Sigmoid colon (tissue), 7 donors: ENCODE measurements around the gene PRRT4. TPM values are rescaled to one million over a fixed set of nuclear protein-coding genes. Genes with fewer than 3 reads are reported as not detected.

ENCODE experiments used
- DNase-seq: peaks from one replicate; pipeline ENCODE4 v3.0.0-alpha.2; 2019
- H3K27ac ChIP-seq, 4 donors: fragments of 200-600 bp; sonication (generic); one replicate each; pipeline ENCODE4 v1.5.1; 2016 to 2019; ENCODE audit warnings: mild to moderate bottlenecking in 1 of 4
- H3K27me3 ChIP-seq, 3 donors: fragments of 200-600 bp; sonication (generic); one replicate each; pipeline ENCODE4 v1.5.1; 2019; ENCODE audit warnings: mild to moderate bottlenecking in 1 of 3
- H3K36me3 ChIP-seq, 4 donors: fragments of 200-600 bp; sonication (generic); one replicate each; pipeline ENCODE4 v1.5.1; 2016 to 2019
- H3K4me1 ChIP-seq, 4 donors: fragments of 200-600 bp; sonication (generic); one replicate each; pipeline ENCODE4 v1.5.1; 2017 to 2019
- H3K4me3 ChIP-seq, 4 donors: fragments of 200-600 bp; sonication (generic); one replicate each; pipeline ENCODE4 v1.5.1; 2017 to 2019; ENCODE audit warnings: mild to moderate bottlenecking in 2 of 4, moderate library complexity in 1 of 4
- H3K9me3 ChIP-seq, 4 donors: fragments of 200-600 bp in 3 of 4; sonication (generic) in 3 of 4; one replicate each; pipeline versions ENCODE4 v1.5.1 to v1.6.1; 2013 to 2019
- EP300 ChIP-seq, 4 donors: sonication (generic); formaldehyde crosslinking; IDR thresholded peaks; one replicate each; pipeline ENCODE4 v1.6.1; 2017; ENCODE audit warnings: antibody characterized with exemption in 4 of 4
- POLR2A ChIP-seq, 2 donors: fragments of 450-650 bp; IDR thresholded peaks; one replicate each; pipeline ENCODE4 v1.6.1; 2016; ENCODE audit warnings: antibody characterized with exemption in 2 of 2, mild to moderate bottlenecking in 2 of 2, moderate library complexity in 2 of 2
- POLR2AphosphoS5 ChIP-seq, 4 donors: sonication (generic); formaldehyde crosslinking; IDR thresholded peaks; one replicate each; pipeline ENCODE4 v1.6.1; 2017; ENCODE audit warnings: antibody characterized with exemption in 4 of 4
- WGBS, 2 donors: extraction: QIAGEN DNeasy Blood & Tissue Kit; methylation state at CpG; one replicate each; pipeline ENCODE4 v1.1.7; 2013; 5-methylcytosine and 5-hydroxymethylcytosine counted together
- intact Hi-C: fragments of 100-400 bp; cut with DNase I; formaldehyde crosslinking; loops from one replicate; pipeline ENCODE4 v1.15.1; 2023
- polyA plus RNA-seq, 3 donors: library from polyadenylated mRNA; stranded (reverse); fragments of 200-250 nt; gene quantifications; one replicate each; pipeline ENCODE4 v1.2.3, GENCODE V29; 2013
- total RNA-seq, 4 donors: library from RNA; depleted of rRNA; stranded (reverse); fragments of >200 nt; gene quantifications; one replicate each; pipeline ENCODE4 v1.1.0, GENCODE V29; 2016
- TF ChIP-seq, protein P1 (sequence below), 4 experiments: fragments of 450-650 bp in 3 of 4; fragments of 200-600 bp in 1 of 4; IDR thresholded peaks; one replicate each; pipeline ENCODE4 v1.5.1; 2016 to 2019; ENCODE audit warnings: antibody characterized with exemption in 4 of 4, mild to moderate bottlenecking in 3 of 4, moderate library complexity in 2 of 4
- donor health status: healthy with polysubstance abuse.
- donor health status: Bipolar disorder and iron deficiency.
- donor health status: healthy.

PRRT4 gene
- total and polyA plus RNA-seq, 7 donors: 0.27 to 1.1 (median 0.83) TPM; not detected in 2

DNA sequence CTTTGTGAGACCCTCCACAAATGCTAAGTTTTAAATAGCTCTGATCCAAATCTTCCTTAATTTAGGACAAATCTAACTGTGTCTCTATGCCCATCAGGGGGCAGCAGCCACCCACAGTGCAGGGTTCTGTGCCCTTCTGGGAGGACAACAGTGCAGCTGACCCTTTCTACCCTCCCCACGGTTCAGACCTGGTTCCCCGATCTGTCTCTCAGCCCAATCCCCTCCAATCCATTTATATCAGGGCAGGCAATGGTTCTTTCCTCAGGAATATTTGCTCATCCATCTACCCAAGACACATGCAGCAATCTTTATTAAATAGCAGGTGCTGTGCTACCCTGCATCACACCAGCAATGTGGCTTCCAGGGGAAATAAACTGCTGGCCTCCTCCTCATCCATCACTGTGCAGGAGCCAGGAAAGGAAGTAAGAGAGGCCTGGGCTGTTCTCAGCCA lies 13.8 kb downstream of the PRRT4 start:
- Histone ChIP-seq H3K27ac (no peak overlapping the region), H3K27me3 (peaks cover 14 to 29% (median 16%) of the 10 kb centered on the region in 3 donors), H3K36me3 (no peaks in the 10 kb centered on the region), H3K9me3 (no peaks in the 10 kb centered on the region), H3K4me1 (peaks cover 0 to 24% (median 21%) of the 10 kb centered on the region in 4 donors), H3K4me3 (no peak overlapping the region)
- 6 to 7% methylated on average over 2 of the region's 2 CpGs for WGBS, 2 donors
- DNase-seq: no peak
- intact Hi-C loops: loop anchor here (1.0 to 5.0 kb wide), 2 partner anchors 40 to 115 kb away; no protein-coding TSS in a partner anchor
- TF ChIP-seq, protein P1, sequence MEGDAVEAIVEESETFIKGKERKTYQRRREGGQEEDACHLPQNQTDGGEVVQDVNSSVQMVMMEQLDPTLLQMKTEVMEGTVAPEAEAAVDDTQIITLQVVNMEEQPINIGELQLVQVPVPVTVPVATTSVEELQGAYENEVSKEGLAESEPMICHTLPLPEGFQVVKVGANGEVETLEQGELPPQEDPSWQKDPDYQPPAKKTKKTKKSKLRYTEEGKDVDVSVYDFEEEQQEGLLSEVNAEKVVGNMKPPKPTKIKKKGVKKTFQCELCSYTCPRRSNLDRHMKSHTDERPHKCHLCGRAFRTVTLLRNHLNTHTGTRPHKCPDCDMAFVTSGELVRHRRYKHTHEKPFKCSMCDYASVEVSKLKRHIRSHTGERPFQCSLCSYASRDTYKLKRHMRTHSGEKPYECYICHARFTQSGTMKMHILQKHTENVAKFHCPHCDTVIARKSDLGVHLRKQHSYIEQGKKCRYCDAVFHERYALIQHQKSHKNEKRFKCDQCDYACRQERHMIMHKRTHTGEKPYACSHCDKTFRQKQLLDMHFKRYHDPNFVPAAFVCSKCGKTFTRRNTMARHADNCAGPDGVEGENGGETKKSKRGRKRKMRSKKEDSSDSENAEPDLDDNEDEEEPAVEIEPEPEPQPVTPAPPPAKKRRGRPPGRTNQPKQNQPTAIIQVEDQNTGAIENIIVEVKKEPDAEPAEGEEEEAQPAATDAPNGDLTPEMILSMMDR (IDR thresholded peaks at IDR 0.05): peak; percentile 34 to 51 (median 46)
- TF ChIP-seq EP300 (IDR thresholded peaks at IDR 0.05) (no peak), POLR2AphosphoS5 (IDR thresholded peaks at IDR 0.05) (no peak)

DNA sequence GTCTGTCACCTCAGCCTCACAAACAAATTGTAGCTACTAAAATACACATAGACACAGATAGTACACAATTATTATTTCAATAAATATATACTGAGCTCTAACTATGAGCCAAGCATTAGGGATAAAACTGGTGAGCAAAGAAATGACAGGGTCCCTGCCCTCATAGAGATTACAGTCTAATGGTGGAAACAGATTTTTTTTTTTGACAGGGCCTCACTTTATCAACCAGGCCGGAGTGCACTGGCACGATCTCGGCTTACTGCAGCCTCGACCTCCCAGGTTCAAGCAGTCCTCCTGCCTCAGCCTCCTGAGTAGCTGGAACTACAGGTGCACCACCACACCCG lies 17.1 kb downstream of the PRRT4 start:
- H3K36me3 ChIP-seq: peaks cover 0 to 8% (median 0%) of the 10 kb centered on the region in 4 donors
- DNase-seq: no peak
- no peak overlapping the region for H3K27ac ChIP-seq
- no peaks in the 10 kb centered on the region for H3K9me3 ChIP-seq
- no peak overlapping the region for H3K4me3 ChIP-seq
- TF ChIP-seq EP300 (IDR thresholded peaks at IDR 0.05) (no peak), POLR2AphosphoS5 (IDR thresholded peaks at IDR 0.05) (no peak), POLR2A (IDR thresholded peaks at IDR 0.05) (no peak)
- TF ChIP-seq, protein P1 (IDR thresholded peaks at IDR 0.05): no peak
- H3K27me3 ChIP-seq: no peaks in the 10 kb centered on the region
- peaks cover 0 to 29% (median 21%) of the 10 kb centered on the region in 4 donors for H3K4me1 ChIP-seq
- intact Hi-C loops: no loop called here
- WGBS, 2 donors: 86 to 94% methylated on average over 5 of the region's 5 CpGs

DNA sequence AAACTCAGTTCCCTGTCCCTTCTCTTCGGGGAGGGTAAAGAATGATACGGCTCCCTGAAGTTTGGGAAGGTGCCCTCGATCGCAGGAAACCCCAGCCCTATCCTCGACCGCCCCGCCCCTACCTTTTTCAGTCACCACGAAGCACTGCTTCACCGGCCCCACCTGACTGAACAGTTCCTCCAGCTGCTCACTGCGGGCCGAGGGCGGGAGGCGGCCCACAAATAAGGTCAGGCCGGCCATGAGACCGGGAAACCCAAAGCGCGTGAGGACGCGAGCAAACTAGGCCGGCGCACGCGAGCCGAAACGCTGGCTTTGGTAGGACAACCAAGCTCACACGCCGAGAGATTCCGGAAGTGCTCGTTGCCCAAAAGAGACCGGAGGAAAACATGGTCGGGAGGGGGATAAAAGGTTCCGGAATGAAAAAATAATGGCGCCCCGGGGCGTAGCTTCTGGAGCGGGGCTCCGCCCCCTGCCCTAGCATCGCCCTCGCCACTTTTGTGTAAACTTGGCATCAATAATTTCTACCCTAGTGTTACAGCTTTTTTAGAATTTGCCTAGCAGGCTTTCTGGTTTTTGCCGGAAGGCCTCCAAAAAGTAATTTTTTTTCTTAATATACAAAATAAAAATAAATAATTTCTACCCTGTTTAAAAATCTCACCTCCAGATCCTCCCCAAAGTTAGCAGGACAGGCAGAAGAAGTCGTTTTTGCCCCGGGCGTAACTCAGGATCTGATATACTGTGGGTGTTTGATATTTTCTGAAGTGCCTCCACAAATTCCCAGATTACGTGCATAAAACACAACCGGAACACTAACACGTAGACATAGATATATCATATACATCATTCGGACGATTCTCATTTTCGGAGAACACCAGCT lies 17.7 kb downstream of the PRRT4 start, which contains the start of gene RBM28:
TSS of gene RBM28 (minus strand) at position 355 of the 877 bp plus-strand sequence. CDS start at position 240, 115 bp downstream.
- H3K27me3 ChIP-seq: no peaks in the 10 kb centered on the region
- peak within 1 kb of the TSS; percentile 80 to 83 (median 82) for H3K27ac ChIP-seq
- DNase-seq: peak; percentile 93
- H3K4me3 ChIP-seq: peak within 1 kb of the TSS; percentile 63 to 76 (median 68)
- H3K4me1 ChIP-seq: peaks cover 0 to 29% (median 21%) of the 10 kb centered on the region in 4 donors
- WGBS, 2 donors: 13% methylated on average over 49 of the region's 49 CpGs
- H3K9me3 ChIP-seq: no peaks in the 10 kb centered on the region
- TF ChIP-seq, protein P1 (IDR thresholded peaks at IDR 0.05): no peak
- TF ChIP-seq POLR2AphosphoS5 (IDR thresholded peaks at IDR 0.05) (peak; percentile 78 to 84 (median 83)), POLR2A (IDR thresholded peaks at IDR 0.05) (no peak), EP300 (IDR thresholded peaks at IDR 0.05) (peak in 1 of 4 donors; percentile 11)
- intact Hi-C loops: no loop called here
- peaks cover 0 to 14% (median 3%) of the 10 kb centered on the region in 4 donors for H3K36me3 ChIP-seq

DNA sequence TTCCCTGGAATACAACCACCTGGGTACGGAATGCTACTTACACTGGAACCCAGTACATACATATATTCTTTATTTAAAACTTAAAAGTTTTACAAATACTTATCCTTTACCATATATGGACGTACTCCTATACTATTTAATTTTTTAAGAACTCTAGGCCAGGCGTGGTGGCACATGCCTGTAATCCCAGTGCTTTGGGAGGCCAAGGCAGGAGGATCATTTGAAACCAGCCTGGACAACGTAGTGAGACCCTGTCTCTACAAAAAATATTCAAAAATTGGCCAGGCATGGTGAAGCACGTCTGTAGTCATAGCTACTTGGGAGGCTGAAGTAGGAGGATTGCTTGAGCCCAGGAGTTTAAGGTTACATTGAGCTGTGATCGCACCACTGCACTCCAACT lies 19.8 kb downstream of the PRRT4 start:
- TF ChIP-seq EP300 (IDR thresholded peaks at IDR 0.05) (no peak), POLR2A (IDR thresholded peaks at IDR 0.05) (no peak), POLR2AphosphoS5 (IDR thresholded peaks at IDR 0.05) (no peak)
- TF ChIP-seq, protein P1 (IDR thresholded peaks at IDR 0.05): no peak
- Histone ChIP-seq H3K4me1 (peaks cover 0 to 29% (median 21%) of the 10 kb centered on the region in 4 donors), H3K9me3 (no peaks in the 10 kb centered on the region), H3K36me3 (peaks cover 4 to 35% (median 20%) of the 10 kb centered on the region in 4 donors), H3K27ac (no peak overlapping the region), H3K27me3 (no peaks in the 10 kb centered on the region), H3K4me3 (no peak overlapping the region)
- DNase-seq: no peak
- WGBS, 2 donors: 92 to 93% methylated on average over 6 of the region's 6 CpGs
- intact Hi-C loops: no loop called here
